ENCODE results near the gene PTPN22.

The PTPN22 gene

DNA sequence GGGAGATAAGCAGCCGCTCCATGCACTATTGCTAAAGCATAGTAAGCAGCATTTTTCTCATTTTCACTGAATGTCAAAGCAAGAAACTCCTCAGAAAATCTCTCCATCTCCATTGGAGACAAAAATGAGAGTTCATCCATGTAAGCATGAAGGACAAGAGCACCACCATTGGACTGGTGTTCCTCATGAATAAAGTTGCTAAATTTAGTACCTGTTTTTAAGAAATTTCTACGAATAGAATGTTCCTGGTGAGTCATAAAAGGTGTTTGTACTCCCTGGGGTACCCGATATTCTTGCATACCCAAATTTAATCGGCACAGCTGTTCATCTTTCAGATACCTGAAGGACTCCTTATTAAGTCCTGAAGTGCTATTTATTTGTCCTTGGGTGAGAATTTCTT, 74.0 kb downstream of the PTPN22 start:
- no peak for DNase-seq (ENCODE audit: low read depth)

DNA sequence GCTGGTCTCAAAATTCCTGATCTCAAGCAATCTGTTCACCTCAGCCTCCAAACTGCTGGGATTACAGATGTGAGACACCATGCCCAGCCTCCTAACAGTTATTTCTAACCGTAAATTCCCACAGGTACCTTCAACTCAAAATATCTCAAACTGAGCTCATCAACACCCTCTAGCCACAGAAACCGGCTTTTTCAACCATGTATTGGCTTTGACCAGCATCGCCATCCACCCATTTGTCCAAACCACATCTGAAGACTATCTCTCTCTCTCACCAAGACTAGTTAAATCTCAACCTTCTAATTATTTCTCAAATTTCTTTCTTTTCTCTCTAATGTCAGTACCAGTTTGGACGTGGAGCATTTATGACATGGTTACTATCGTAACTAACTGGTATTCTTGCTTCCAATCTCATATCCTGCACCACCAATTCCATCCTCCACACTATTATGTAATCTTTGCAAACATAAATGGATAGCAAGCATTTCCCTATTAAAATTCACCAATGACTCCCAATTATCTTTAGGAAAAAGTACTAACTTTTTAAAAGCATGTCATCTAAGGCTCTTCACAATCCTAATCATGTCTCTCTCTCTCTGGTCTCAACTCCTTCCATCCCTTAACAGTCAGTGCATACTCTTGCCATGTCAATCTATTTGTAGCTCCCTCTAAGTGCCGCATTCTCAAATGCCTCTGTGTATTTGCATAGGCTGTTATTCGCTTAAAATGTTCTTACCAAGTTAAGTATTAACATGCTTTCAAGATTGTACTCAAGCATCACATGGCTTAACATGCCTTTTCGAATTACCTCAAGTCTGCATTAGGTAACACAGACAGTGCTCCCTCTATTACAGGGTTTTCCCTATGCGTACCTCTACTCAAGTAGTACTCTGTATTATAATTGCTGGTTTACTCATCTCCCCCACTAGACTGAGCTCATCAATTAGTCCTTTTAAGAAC, 77.4 kb downstream of the PTPN22 start:
- no peak for DNase-seq (ENCODE audit: low read depth)

DNA sequence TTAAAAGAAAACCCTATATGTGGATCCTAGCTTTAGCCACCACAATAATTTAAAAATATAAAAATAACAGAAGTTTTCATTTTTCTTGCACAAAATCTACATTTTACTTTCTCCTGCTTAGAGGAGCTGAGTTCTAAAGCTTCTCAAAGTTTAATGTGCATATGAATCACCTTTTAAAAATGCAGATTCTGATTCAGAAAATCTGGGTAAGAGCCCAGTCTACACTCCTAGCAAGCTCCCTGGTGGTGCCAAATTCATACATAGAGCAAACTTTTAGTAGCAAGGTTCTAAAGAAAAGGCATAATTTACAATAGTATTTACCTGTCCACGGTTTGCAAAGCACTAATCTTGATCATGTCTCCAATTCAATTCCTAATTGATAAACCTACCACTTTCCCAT, 78.5 kb downstream of the PTPN22 start:
- no peak for DNase-seq (ENCODE audit: low read depth)

DNA sequence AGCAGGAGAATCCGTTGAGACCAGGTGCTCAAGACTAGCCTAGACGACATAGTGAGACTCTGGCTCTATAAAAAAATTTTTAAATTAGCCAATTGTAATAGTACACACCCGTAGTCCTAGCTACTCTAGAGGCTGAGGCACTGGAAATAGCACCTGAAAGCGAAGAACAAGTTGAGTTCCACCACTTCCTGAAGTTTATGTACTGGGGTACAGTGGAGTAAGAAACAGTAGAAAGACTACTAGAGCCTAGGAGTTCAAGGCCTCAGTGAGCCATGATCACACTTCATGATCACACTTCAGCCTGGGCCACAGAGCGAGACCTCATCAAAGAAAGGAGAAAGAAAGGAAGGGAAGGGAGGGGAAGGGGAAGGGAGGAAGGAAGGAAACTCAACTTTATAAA, 79.0 kb downstream of the PTPN22 start:
- DNase-seq (ENCODE audit: low read depth): no peak

DNA sequence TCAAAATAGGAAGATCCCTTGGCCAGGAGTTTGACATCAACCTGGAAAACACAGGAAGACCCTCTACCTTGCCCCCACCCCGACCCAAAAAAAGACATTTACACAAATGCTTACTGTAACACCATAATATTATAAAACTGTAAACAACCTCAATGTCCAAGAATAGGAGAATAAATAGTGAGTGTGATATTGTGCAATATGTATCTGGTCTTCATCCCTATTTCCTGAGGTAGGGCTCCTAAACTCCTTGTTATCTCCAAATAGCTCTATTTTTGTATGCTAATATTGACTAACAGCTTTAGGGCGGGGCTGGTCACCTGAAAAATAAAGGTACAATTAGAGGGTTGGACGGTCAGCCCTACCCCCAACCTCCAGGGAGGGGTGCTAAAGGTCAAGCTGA, 82.7 kb downstream of the PTPN22 start:
- no peak for DNase-seq (ENCODE audit: low read depth)

DNA sequence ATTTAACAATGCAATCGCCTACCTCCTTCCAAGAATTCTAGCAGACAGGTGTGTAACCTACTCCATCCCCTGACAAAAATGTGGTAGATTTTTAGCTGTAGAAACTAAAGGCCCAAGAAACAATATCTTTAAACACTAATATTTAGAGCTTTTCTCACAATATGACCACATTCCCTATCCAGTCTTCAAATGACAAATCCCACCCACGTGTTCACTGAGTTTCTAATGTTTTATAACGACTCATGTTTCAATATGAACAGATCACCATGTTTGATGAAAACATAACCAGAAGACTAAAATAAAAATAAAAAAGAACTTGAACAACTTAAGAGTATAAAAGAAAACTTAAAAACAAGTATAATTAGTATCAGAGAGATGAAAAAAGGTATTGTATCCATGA, 83.8 kb downstream of the PTPN22 start:
- DNase-seq (ENCODE audit: low read depth): no peak

DNA sequence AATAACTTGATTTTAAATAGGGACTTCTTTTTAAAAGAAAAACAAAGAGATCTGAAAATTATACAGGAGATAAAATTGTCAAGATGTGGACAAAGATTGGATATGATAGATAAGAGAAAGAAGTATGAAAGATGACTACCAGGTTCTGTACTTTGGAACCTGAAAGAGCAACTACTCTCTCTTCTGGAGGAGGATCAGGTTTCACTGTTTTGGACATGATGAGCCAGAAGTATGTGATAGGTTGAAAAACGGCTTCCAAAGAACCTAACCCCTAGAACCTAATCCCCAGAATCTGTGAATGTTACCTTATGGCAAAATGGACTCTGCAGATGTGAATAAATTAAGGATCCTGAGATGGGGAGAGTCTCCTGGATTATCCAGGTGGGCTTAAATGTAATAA, 85.4 kb downstream of the PTPN22 start:
- no peak for DNase-seq (ENCODE audit: low read depth)

DNA sequence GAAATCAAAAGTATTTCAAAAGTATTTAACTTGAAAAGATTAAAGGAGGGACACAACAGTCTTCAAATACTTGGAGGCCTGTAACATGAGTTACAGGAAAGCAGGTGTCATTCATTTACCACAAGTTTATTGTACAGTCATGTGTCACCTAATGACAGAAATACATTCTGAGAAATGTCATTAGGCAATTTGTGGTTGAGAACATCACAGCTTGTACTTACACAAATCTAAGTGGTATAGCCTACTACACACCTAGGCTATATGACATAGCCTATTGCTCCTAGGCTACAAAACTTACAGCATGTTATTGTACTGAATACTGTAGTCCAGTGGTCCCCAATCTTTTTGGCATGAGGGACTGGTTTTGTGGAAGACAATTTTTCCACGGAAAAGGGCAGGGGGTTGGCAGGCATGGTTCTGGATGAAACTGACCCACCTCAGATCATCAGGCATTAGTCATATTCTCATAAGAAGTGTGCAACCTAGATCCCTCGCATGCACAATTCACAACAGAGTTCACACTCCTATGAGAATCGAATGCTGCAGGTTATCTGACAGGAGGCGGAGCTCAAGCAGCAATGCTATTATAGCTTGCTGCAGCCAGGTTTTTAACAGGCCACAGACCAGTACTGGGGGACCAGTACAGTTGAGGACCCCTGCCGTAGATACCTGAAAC, 87.3 kb downstream of the PTPN22 start:
- no peak for DNase-seq (ENCODE audit: low read depth)

DNA sequence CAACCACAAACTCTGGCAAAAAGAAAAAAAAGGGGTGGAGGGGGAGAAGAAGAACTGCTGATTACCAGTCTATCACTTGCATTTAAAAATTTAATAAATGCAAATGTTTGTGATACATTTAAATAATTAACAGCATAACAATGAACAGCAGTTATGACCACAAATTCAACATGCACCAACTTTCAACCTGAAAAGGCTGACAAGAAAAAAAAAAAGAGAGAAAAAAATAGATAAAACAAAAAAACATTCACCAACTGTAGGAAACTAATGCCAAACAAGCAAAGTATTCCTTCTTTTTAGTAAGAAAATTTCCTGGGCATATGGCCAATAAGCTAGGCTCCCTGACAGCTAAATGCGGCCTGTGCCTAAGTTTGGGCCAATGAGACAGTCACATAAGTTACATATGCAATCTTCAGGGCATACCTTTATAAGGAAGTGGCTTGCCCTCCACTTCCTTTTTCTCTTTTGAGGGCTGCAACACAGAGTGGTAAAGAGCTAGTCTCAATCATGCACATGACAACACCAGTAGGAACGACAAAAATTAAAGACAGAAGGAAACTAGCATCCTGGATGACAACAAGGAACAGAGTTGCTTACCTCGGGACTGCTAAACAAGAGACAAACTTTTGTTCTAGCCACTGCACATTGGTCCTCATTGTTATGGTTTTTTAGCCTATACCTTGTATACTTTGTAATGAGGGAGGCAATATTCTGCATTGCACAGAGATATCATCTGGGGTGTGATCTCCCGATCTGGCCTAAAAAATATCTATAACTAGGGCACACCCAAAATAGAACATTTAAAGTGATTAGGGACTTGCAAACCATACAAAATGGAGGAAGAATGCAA, 88.0 kb downstream of the PTPN22 start:
- DNase-seq (ENCODE audit: low read depth): peak; percentile 16

DNA sequence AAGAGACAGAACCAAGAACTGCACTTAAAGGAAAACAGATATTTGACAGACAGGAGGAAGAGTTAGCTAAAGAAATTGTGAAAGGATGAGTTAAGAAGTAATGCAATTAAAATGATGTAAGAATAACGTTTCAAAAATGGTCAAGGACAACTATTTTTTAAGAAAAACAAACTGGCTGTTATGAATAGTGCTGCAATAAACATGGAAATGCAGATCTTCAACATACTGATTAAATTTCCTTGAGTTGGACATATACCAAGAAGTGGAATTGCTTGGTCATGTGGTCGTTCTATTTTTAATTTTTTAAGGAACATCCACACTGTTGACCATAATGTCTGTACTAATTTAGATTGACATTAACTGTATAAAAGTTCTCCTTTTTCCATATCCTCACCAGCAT, 89.1 kb downstream of the PTPN22 start:
- no peak for DNase-seq (ENCODE audit: low read depth)

DNA sequence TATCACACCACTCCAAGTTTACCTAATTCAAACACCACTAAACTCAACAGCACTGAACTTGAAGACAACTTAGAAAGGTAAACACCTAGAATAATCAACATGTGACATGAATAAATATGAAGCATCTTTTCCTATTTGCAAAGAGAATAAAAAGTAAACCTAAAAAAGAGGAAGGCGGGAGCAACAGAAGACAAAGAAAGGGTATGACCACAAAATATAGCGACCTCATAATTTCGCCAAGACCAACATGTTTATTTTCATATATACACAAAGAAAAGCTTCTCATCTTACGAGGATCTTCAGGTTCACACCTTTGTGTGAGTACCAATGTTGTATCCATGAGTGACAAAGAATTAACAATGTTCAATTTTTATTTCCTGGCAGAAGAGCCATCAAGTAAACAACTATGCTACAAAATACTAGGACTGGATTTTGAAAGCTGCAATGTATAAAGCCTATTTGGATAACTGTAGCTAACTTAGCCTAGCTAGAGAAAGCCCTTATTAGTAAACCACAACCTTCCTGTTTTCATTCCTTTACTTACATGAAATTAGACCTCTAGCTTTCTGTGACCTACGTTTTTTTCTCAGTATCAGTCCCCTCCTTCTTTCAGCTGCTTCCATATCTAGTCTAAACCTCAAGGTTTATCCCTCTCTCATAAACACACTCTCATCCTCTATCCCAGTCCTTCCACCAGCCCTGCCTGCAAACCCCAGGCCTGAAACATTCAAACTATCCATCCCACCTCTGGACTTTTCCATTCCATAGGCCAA, 91.0 kb downstream of the PTPN22 start:
- DNase-seq (ENCODE audit: low read depth): no peak

DNA sequence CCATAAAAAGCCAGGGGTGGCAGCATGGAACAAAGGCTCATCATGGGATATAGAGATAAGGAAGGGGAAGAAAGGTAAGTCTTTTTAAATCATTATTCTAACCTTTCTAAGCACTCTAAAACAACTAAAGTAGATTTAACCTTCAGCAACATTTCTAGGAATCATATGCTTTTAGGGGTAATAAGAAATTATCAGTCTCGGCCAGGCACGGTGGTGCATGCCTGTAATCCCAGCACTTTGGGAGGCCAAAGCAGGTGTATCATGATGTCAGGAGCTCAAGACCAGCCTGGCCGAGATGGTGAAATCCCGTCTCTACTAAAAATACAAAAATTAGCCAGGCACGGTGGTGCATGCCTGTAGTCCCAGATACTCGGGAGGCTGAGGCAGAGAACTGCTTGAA, 92.0 kb downstream of the PTPN22 start:
- no peak for DNase-seq (ENCODE audit: low read depth)

DNA sequence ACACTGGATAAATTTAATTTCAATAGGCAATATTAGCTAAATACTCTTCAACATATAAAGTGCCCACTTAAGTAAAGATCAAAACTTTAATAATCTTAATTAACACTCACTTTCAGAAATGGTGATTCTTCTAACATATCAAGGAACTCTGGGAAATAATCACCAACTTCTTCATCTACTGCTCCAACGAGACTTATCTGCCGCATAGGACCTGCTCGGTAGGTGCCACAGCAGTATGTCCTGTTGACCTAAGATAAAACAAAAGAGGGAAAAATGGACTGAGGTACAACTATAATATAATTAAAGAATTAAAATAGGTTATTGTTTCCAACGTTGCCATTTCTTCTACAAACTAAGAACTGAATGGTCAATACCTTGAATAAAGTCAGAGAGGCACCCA, 94.0 kb downstream of the PTPN22 start:
- no peak for DNase-seq (ENCODE audit: low read depth)

DNA sequence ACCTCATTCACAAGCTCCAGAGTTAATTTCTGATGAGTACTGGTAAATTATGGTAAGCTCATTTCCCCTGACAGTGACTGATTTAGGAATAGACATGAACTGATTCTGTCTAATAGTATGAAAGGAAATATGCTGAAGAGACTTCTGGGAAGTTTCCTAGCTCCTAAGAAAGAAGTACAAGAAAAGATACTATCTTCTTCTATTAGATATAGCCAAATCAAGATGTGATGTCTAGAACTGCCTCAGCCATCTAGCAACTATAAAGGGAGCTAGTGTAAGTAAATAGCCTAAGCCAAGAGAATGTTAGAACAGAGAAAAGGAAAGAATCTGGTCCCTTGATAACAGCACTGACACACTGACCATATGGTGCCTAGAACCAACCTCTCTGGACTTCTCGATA, 101.5 kb downstream of the PTPN22 start:
- DNase-seq (ENCODE audit: low read depth): no peak

DNA sequence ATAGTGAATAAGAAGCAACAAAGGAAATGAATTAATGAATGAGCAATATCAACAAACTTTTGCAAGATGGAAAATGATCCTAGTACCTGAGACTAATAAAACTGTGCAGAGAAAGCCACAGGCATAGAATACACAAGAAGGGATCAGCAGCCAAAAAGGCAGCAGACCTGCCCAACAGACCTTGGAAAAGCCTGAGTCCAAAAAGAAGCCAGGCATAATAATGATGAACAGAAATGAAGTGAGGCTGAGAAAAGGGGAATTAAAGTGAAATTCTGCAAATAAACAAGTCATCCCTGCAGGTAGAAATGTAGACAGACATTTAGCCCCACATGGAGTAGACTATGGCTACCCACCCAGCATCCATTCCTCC, 101.9 kb downstream of the PTPN22 start:
- no peak for DNase-seq (ENCODE audit: low read depth)

DNA sequence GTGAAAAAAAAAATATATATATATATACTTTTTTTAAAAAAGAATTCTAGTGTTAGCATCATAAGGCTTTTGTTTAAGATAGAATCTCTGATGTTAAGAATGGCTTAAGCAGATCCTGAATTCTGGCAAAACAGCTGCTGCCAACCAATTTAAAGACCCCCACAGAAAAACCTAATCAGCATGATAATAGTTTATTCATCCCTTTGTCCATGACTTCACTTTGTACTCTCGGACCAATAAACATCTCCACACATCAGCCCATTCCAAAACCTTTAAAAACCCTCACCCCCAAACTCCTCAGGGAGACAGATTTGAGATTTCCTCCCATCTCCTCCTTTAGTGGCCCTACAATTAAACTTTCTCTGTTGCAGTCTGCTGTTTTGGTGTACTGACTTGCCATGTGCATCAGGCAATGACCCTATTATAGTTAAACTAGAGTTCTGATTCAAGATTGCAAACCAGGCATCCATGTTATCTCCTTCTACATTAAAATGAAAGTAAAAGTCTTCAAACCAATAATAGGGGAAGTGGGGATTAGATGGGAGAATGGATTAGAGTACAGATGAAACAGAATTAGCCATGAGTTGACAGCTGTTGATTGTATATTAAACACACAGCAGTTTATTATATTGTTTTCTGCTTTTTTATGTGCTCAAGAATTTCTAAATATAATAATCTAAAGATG, 102.5 kb downstream of the PTPN22 start:
- no peak for DNase-seq (ENCODE audit: low read depth)

DNA sequence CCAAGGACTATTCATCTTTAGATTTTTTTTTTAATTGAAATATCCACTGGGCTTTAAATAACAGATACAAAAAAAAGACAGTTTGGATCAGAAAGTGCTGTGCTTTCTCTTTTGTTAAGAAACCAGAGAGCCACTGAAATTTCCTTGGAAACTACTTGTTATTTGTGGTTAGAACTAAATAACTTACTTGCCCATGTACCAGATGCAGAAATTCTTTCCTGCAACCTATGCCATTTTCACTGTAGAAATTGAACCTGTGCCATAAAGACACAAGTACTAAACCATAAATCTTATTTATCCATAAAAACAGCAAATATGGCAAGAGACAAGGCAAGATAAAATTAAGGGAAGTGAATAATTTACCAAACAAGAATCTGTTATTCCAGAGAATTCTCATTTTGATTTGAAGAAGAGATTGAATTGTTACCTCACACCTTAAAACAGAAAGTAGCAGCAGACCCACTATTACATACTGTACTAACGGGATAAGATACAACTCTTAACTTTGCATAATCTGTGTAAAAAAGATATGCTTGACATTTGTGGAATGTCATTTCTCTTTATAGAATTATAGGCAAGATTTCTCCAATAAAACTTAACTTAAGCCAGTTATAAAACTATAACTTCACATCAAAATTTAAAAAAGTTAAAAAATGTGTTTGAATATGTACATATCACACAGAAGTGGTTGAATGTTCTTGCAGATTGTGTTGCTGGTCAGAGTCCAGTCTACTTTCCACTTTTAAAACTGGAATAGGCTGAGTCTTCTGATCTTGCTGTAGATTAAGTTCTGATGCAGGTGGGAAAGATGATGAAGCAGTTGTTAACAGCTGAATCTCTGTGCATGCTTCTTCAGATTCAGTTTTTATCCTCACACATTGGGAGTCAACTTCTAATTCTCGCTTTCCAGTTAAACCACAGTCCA, 105.9 kb downstream of the PTPN22 start:
- no peak for DNase-seq (ENCODE audit: low read depth)
